GM21528 (cell line): ENCODE results near the gene FKBP11.
"Not testable (repeated sequence)": the region's sequence is repeated elsewhere in the genome, so short reads cannot be mapped to it uniquely, and the experiment has no call there.

ENCODE experiments used
- ATAC-seq: cut with Tn5 transposase; IDR thresholded peaks from one replicate; pipeline ENCODE4 v1.9.1; 2021; ENCODE audit warnings: mild to moderate bottlenecking, moderate library complexity; ENCODE audit not compliant: unreplicated experiment, low FRiP score

Gene FKBP11

DNA sequence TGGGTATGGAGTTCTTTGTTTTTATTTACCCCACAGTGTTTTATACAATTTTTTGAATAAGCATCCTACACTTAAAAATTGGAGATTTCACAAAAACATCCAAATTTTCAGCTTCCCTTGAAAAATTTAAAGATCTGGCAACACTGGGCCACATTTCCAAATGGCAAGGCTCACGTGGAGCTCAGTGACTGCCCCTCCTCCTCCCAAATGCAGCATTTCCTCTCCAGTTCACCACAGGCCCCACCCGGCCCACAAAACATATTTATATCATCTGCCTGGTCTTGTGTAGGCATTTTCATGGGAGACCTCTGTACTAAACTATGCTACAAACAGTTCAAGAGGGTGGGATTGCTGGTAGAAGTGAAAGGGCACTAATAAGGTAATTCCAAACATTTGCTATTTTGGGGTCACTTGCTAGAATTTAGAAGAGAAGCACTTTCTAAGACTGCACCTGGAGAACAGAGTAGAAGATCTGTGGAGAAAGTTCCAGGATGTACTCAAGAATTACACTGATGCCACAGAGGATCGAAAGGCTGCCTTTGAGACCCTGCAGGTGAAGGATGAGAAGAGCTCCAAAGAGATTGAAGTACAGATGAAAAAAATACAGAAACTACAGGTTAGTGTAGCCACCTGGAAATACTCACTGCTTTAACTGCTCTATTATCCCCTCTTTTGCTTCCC lies 7.3 kb downstream of the FKBP11 start:
- ATAC-seq = no peak

GRCh38 chr12:48910196-48910595 lies 15.1 kb downstream of the FKBP11 start:
- no peak for ATAC-seq

GRCh38 chr12:48909698-48910097 lies 15.6 kb downstream of the FKBP11 start:
- ATAC-seq = not testable (repeated sequence)

DNA sequence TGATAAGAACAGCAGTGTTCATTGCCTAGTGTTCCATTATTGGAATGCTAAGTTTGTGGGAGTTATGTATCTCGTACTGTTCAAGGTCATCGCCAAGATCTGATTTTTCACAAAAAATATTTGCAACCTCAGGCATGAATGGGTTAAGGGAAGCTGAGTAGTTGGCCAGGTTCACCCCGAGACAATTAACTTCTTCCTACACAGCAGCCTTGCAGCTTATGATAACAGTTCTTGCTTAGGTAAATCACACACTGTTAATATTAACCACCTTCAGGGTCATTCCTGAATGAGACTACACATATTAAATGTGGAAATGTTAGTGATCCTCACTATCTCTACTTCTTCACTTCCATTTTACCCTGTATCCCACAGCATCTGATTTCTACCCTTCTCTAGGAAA lies 18.0 kb downstream of the FKBP11 start:
- no peak for ATAC-seq

- no peak for ATAC-seq
Observed at GRCh38 chr12:48903982-48904411, 21.3 kb downstream of the FKBP11 start.

- ATAC-seq = no peak
Observed at GRCh38 chr12:48903363-48903981, 21.8 kb downstream of the FKBP11 start.

DNA sequence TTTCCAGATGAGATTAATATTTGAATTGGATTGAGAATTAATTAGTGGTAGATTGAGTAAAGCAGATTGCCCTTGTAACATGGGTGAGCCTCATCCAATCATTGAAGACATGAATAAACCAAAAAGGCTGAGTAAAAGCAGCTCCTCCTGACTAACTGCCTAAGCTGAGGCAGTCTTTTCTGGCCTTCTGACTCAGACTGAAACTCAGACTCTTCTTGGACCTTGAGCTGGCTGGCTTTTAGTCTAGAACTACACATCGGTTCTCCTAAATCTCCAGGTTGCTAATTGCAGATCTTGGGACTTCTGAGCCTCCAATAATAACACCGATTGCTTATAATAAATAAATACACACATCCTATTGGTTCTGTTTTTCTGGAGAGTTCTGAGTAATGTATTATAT lies 24.0 kb downstream of the FKBP11 start:
- no peak for ATAC-seq

DNA sequence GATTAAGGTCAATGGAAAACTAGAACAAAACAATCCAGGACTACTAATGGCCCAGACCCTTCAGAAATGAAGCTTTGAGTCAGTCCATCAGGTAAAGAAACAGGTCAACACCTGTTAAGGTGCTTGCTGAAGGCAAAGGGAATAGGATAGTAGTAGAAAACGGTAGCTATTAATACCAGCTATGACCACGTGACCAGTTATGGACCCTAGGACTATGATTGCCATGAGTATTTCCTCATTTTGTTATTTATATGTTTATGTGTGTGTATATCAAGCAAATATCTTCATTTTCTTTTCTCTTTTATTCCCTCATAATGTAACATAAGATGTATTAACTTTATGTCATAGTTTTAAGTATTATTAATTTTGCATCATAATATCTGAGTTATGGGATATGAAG lies 25.6 kb downstream of the FKBP11 start:
- ATAC-seq = no peak

DNA sequence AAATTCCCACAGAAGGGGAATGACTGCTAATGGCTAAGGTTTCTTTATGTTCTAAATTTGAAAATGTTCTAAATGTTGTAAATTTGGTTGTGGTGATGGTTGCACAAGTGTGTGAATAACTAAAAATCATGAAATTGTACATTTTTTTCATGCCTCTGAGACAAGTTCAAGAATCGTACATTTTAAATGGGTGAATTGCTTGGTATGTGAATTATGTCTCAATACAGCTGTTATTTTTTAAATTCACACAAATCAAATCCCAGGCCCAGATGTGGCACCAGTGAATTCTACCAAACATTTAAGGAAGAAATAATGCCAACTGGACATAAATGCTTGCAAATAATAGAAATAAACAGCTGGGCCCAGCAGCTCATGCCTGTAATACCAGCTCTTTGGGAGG lies 31.0 kb downstream of the FKBP11 start:
- ATAC-seq = no peak

DNA sequence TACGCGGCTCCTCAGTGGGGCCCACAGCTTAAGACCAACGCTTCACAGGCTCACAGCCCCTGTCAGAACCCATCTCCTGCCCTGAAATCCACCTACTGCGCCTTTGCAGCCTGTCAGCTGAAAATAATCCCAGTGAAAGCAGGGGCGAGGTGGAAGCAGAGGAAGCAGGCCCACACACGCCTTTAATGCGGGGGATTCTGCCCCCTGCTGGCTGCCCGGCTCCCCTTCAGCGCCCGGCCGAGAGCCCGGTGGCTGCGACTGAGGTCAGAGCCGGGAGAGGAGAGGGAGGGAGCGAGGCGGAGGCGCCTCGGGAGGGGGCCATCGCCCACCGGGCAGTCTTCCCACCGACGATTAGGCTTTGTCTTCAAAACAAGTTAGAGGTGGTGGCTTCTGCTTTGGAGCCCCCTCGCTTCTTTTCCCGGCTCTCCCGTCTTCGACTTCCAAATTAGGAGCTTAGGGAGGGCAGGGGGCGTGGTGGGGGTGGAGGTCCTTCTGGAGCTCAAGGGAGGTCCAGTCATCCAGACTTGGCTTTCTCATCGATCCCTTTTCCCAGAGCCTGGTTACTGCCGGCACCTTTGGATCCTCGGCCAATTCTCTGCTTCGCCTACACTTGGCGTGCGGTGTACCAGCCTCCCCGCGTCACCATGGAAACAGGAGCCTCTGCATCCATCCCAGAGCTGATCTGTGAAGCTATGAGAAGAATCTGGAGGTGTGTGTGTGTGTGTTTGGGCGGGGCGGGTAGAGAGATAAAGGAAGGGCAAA lies 34.5 kb downstream of the FKBP11 start:
- ATAC-seq = no peak

GRCh38 chr12:48889679-48890078 lies 35.6 kb downstream of the FKBP11 start:
- no peak for ATAC-seq

DNA sequence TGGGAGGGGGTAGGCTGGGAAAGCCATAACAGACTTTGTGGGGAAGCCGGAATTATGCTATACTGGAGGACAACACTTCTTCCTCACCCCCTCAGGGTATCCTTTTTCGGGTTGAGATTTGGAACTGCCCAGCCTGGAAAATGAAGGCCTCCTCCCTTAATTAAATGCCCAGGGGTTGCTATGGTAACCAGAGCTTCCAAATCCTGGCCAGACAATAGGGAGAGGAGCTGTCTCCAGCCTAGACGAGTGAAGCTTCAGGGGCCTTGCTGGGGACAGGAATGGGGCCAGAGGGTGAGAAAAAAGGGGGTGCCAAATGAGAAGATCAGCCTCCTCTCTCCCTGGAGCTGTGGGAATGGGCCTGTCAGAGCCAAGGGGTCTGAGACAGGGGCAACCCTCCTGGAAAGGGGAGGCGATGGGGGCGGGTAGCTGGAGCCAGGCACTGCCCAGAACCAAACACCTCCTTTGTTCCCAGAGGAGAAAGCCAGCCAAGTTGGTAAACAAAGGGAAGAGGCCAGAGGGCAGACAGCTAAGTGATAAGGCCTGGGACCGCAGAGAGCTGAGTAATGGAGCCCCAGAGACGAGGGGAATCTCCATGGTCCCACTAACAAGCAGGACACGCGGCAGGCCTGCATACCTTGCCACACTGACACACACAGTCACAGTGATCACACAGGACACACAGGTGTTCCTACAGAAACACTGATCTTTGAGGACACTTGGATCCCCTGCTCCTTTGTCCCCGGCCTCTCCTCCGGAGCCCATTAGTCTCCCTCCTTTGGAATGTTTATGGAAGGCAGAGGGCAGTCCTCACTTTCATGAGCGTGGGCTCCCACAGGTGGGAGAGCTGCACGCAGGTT lies 41.8 kb downstream of the FKBP11 start:
- no peak for ATAC-seq

GRCh38 chr12:48882972-48883304 lies 42.4 kb downstream of the FKBP11 start:
- no peak for ATAC-seq

- no peak for ATAC-seq
Observed at GRCh38 chr12:48882315-48882687, 43.0 kb downstream of the FKBP11 start.

- ATAC-seq = no peak
Observed at GRCh38 chr12:48881686-48882314, 43.5 kb downstream of the FKBP11 start.

DNA sequence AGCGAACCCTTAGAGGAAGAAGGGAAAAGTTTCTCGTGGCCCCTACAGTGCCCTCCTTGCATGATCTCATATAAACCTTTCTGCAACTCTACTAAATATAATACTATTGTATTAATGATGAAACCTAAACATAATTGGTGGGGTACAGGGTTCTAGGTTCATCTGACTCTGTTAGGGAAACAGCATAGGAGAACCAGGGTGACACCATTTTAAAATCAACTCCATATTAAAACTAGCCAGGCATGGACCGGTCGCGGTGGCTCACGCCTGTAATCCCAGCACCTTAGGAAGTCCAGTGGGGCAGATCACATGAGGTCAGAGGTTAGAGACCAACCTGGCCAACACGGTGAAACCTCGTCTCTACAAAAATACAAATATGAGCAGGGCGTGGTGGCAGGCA lies 44.6 kb downstream of the FKBP11 start:
- ATAC-seq = no peak

DNA sequence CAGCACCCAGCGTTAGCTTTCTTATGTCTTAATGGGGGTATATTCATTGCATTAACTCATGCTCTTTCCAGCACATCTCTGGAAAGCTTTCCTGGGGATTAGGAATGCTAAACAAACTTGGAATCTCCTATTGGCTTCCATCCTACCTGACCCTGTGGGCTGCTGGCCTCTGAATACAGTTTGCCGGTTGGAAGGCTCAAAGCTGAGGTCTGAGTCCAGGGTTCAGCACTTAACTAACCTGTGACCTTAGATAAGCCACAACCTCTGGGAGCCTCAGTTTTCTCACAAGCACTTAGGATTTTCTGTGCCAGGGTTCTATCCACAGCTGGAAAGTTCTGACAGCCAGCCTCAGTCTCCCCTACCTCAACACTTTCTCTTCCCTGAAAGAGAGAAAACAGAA lies 46.7 kb downstream of the FKBP11 start:
- ATAC-seq = no peak

GRCh38 chr12:48875944-48876515 lies 49.3 kb downstream of the FKBP11 start:
- no peak for ATAC-seq

DNA sequence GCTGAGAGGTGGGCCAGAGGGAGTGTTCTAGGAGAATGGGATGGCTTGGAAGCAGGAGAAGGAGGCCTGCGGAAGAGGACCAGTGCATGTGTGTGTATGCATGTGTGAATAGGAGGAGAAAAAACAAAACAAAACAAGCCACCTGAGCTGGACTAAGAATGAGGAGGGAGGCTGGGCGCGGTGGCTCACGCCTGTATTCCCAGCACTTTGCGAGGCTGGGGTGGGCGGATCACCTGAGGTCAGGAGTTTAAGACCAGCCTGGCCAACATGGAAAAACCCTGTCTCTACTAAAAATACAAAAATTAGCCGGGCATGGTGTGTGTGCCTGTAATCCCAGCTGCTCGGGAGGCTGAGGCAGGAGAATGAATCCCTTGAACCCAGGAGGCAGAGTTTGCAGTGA lies 51.8 kb downstream of the FKBP11 start:
- not testable (repeated sequence) for ATAC-seq

DNA sequence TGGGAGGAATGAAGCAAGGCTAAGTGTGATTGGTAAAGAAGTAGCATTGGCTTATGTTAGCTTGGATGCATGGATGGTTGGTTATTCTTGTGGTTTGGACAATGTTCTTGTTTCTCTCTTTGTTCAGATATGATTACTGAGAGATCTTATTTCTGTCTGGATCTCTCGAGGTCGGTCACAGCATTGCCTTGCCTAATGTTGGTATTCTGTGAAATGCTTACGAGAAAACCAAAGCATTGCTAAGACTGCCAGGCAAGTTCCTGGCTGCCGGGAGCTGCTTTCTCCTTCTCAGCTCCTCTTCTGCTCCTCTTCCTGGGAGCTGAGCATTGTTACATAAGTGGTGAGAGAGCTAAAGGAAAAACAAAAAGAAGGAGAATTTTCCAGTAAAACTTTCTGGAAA lies 52.2 kb downstream of the FKBP11 start:
- no peak for ATAC-seq
